Astrocyte (in vitro differentiated cells and primary cell): ENCODE measurements around the gene CYTH4. TPM values are rescaled to one million over a fixed set of nuclear protein-coding genes. Genes with fewer than 3 reads are reported as not detected.

Experiments used
- DNase-seq: peaks from one replicate; pipeline ENCODE4 v3.0.0-alpha.2; 2010; ENCODE audit warnings: low read depth
- FAIRE-seq: peaks from 2 replicates; lab custom pipeline; 2011; peaks lifted over from hg19 to GRCh38; lab: Jason Lieb, UNC
- H2AFZ ChIP-seq: 2 replicates; pipeline ENCODE4 v1.6.0; 2012; ENCODE audit warnings: low read depth, low read length, inconsistent platforms
- H3K27ac ChIP-seq: 2 replicates; pipeline ENCODE4 v1.5.1; 2011; ENCODE audit warnings: low read depth, low read length, inconsistent platforms
- H3K27me3 ChIP-seq: 2 replicates; pipeline ENCODE4 v1.6.0; 2011; ENCODE audit warnings: low read length, inconsistent platforms; ENCODE audit not compliant: insufficient read depth
- H3K36me3 ChIP-seq: 2 replicates; pipeline ENCODE4 v1.5.1; 2011; ENCODE audit warnings: low read length, inconsistent platforms; ENCODE audit not compliant: insufficient read depth
- H3K4me1 ChIP-seq: 2 replicates; pipeline ENCODE4 v1.5.1; 2011; ENCODE audit warnings: low read length, inconsistent platforms; ENCODE audit not compliant: insufficient read depth
- H3K4me2 ChIP-seq: 2 replicates; pipeline ENCODE4 v1.6.0; 2012; ENCODE audit warnings: low read length, inconsistent platforms
- H3K4me3 ChIP-seq: 2 replicates; pipeline ENCODE4 v1.5.1; 2011; ENCODE audit warnings: low read depth, mild to moderate bottlenecking, low read length, inconsistent platforms; ENCODE audit not compliant: insufficient read depth
- H3K79me2 ChIP-seq: 2 replicates; pipeline ENCODE4 v1.6.0; 2012; ENCODE audit warnings: mild to moderate bottlenecking, low read length, inconsistent platforms; ENCODE audit not compliant: insufficient read depth
- H3K9ac ChIP-seq: 2 replicates; pipeline ENCODE4 v1.6.0; 2012; ENCODE audit warnings: mild to moderate bottlenecking, low read length, inconsistent platforms
- H3K9me3 ChIP-seq: 2 replicates; pipeline ENCODE4 v1.5.1; 2012; ENCODE audit warnings: low read depth, mild to moderate bottlenecking, low read length, inconsistent platforms; ENCODE audit not compliant: insufficient read depth
- H4K20me1 ChIP-seq: 2 replicates; pipeline ENCODE4 v1.6.0; 2012; ENCODE audit warnings: low read length, inconsistent platforms; ENCODE audit not compliant: insufficient read depth
- H3K27ac Mint-ChIP-seq: one replicate; pipeline ENCODE4 v1.8.0; 2021; ENCODE audit warnings: mild to moderate bottlenecking, mixed read lengths; ENCODE audit not compliant: unreplicated experiment
- H3K27me3 Mint-ChIP-seq: one replicate; pipeline ENCODE4 v1.8.0; 2021; ENCODE audit warnings: low read depth, mixed read lengths; ENCODE audit not compliant: unreplicated experiment
- H3K36me3 Mint-ChIP-seq: one replicate; pipeline ENCODE4 v1.8.0; 2021; ENCODE audit warnings: low read depth, mixed read lengths; ENCODE audit not compliant: unreplicated experiment
- H3K4me1 Mint-ChIP-seq: one replicate; pipeline ENCODE4 v1.8.0; 2021; ENCODE audit warnings: low read depth, mixed read lengths; ENCODE audit not compliant: unreplicated experiment
- H3K4me3 Mint-ChIP-seq: one replicate; pipeline ENCODE4 v1.8.0; 2021; ENCODE audit warnings: mild to moderate bottlenecking, moderate library complexity, mixed read lengths; ENCODE audit not compliant: unreplicated experiment
- H3K9me3 Mint-ChIP-seq: one replicate; pipeline ENCODE4 v1.8.0; 2021; ENCODE audit warnings: mild to moderate bottlenecking, mixed read lengths; ENCODE audit not compliant: unreplicated experiment
- CTCF ChIP-seq: IDR thresholded peaks from 2 replicates; pipeline ENCODE4 v1.5.1; 2011; ENCODE audit warnings: low read depth, mild to moderate bottlenecking, inconsistent platforms, low read length, moderate library complexity; ENCODE audit not compliant: insufficient read depth
- EZH2 ChIP-seq: IDR thresholded peaks from 2 replicates; pipeline ENCODE4 v1.6.1; 2012; ENCODE audit warnings: mild to moderate bottlenecking, low read length, inconsistent platforms; ENCODE audit not compliant: insufficient read depth
- total RNA-seq: library from RNA; stranded (reverse); gene quantifications from 2 replicates; pipeline ENCODE4 v1.2.1, GENCODE V29; 2021

CYTH4 gene
- total RNA-seq, 1 donor from 2014 or later: not detected

- H3K27me3 Mint-ChIP-seq: peaks cover 58% of the 10 kb centered on the region
These were observed 59.8 kb downstream of the CYTH4 start for GRCh38 chr22:37342065-37342464.

GRCh38 chr22:37343348-37343747, 61.0 kb downstream of the CYTH4 start:
- no peaks in the 10 kb centered on the region for H3K36me3 ChIP-seq
- H3K79me2 ChIP-seq: no peaks in the 10 kb centered on the region
- peaks cover 13% of the 10 kb centered on the region for H3K27me3 ChIP-seq
- Mint-ChIP-seq H3K27me3 (peaks cover 62% of the 10 kb centered on the region), H3K4me3 (no peak overlapping the region), H3K27ac (no peak overlapping the region), H3K4me1 (no peaks in the 10 kb centered on the region), H3K36me3 (no peaks in the 10 kb centered on the region), H3K9me3 (no peaks in the 10 kb centered on the region)
- H3K4me3 ChIP-seq: no peak overlapping the region
- H3K9ac ChIP-seq: no peak overlapping the region
- no peak for FAIRE-seq
- DNase-seq: no peak
- H3K4me1 ChIP-seq: peaks cover 10% of the 10 kb centered on the region
- no peak overlapping the region for H3K27ac ChIP-seq
- H2AFZ ChIP-seq: no peak overlapping the region
- no peak overlapping the region for H3K4me2 ChIP-seq
- no peak for TF ChIP-seq CTCF
- TF ChIP-seq EZH2: no peak
- no peaks in the 10 kb centered on the region for H4K20me1 ChIP-seq
- no peaks in the 10 kb centered on the region for H3K9me3 ChIP-seq

More at GRCh38 chr22:37342065-37342464, 59.8 kb downstream of the CYTH4 start:
- Histone ChIP-seq H3K36me3 (no peaks in the 10 kb centered on the region), H3K4me3 (no peak overlapping the region), H2AFZ (no peak overlapping the region), H3K9me3 (no peaks in the 10 kb centered on the region), H3K27ac (no peak overlapping the region), H3K4me2 (no peak overlapping the region), H4K20me1 (no peaks in the 10 kb centered on the region), H3K27me3 (peaks cover 13% of the 10 kb centered on the region), H3K9ac (no peak overlapping the region), H3K4me1 (peaks cover 16% of the 10 kb centered on the region), H3K79me2 (no peaks in the 10 kb centered on the region)
- H3K4me3 Mint-ChIP-seq: no peak overlapping the region
- no peaks in the 10 kb centered on the region for H3K9me3 Mint-ChIP-seq
- TF ChIP-seq EZH2 (no peak), CTCF (no peak)
- H3K27ac Mint-ChIP-seq: no peak overlapping the region
- H3K36me3 Mint-ChIP-seq: no peaks in the 10 kb centered on the region
- no peak for DNase-seq
- FAIRE-seq: no peak
- H3K4me1 Mint-ChIP-seq: peaks cover 2% of the 10 kb centered on the region

- H2AFZ ChIP-seq: no peak overlapping the region
These were observed 61.8 kb downstream of the CYTH4 start for GRCh38 chr22:37343863-37344734.

More at GRCh38 chr22:37343863-37344734, 61.8 kb downstream of the CYTH4 start:
- Histone ChIP-seq H3K4me3 (no peak overlapping the region), H3K79me2 (no peaks in the 10 kb centered on the region), H3K9me3 (no peaks in the 10 kb centered on the region), H3K27me3 (peaks cover 13% of the 10 kb centered on the region), H3K9ac (no peak overlapping the region), H3K36me3 (no peaks in the 10 kb centered on the region), H3K27ac (no peak overlapping the region), H3K4me2 (no peak overlapping the region), H3K4me1 (peaks cover 10% of the 10 kb centered on the region), H4K20me1 (no peaks in the 10 kb centered on the region)
- TF ChIP-seq CTCF: no peak
- no peak for TF ChIP-seq EZH2
- Mint-ChIP-seq H3K4me1 (no peaks in the 10 kb centered on the region), H3K4me3 (no peak overlapping the region), H3K27me3 (peaks cover 62% of the 10 kb centered on the region), H3K9me3 (no peaks in the 10 kb centered on the region), H3K36me3 (no peaks in the 10 kb centered on the region), H3K27ac (peak overlapping the region; percentile 34)
- DNase-seq (no peak), FAIRE-seq (no peak)
